B cell (primary cell): ENCODE results near the gene FEZ2. TPM values are rescaled to one million over a fixed set of nuclear protein-coding genes. Genes with fewer than 3 reads are reported as not detected.

Experiments used
- ATAC-seq: fragments of 200-7000 bp; cut with Tn5 transposase; one replicate; pipeline ENCODE4 v1.10.0; 2021; ENCODE audit warnings: low read depth, mild to moderate bottlenecking, moderate number of reproducible peaks, moderate library complexity
- CTCF ChIA-PET: fragments of 350-600 bp; sonication (Branson Sonifier 250); formaldehyde crosslinking; loops from one replicate; lab custom pipeline; 2021; ENCODE audit warnings: antibody characterized with exemption, inconsistent platforms; lab: Charles Lee
- POLR2A ChIA-PET: fragments of 350-600 bp; sonication (Branson Sonifier 250); formaldehyde crosslinking; loops from one replicate; lab custom pipeline; 2021; ENCODE audit warnings: antibody characterized with exemption; lab: Charles Lee
- DNase-seq: peaks from one replicate; pipeline ENCODE4 v3.0.0; 2013
- H2AFZ ChIP-seq: 2 replicates; pipeline ENCODE4 v1.6.1; 2012; ENCODE audit warnings: mild to moderate bottlenecking, low read depth, low read length; ENCODE audit not compliant: insufficient read depth, poor library complexity, severe bottlenecking
- H3K27ac ChIP-seq, 2 donors: 1 replicate in 1 of 2; 2 replicates in 1 of 2; pipeline ENCODE4 v1.5.1; 2012 to 2013; ENCODE audit warnings: low read length in 2 of 2, mild to moderate bottlenecking in 2 of 2, moderate library complexity in 1 of 2
- H3K27me3 ChIP-seq, 4 experiments: fragments of 200-600 bp in 1 of 4; sonication (generic) in 1 of 4; replicated peaks in 1 of 4; 1 replicate in 2 of 4; 2 replicates in 2 of 4; pipeline versions ENCODE4 v1.6.1 to v1.7.0; 2013 to 2016; ENCODE audit warnings: low read length in 3 of 4, mild to moderate bottlenecking in 2 of 4, mixed read lengths in 1 of 4, moderate library complexity in 1 of 4; ENCODE audit not compliant: insufficient read depth in 4 of 4, control insufficient read depth in 3 of 4; ENCODE audit errors: control extremely low read depth in 1 of 4
- H3K36me3 ChIP-seq, 2 experiments: replicated peaks in 1 of 2; 1 replicate in 1 of 2; 2 replicates in 1 of 2; pipeline versions ENCODE4 v1.6.1 to v1.7.1; 2013; ENCODE audit warnings: low read length in 1 of 2; ENCODE audit not compliant: insufficient read depth in 2 of 2, control insufficient read depth in 1 of 2; ENCODE audit errors: control extremely low read depth in 1 of 2, extremely low read depth in 1 of 2
- H3K4me1 ChIP-seq, 2 donors: fragments of 200-600 bp in 1 of 2; sonication (generic) in 1 of 2; 1 replicate in 1 of 2; 2 replicates in 1 of 2; pipeline versions ENCODE4 v1.5.1 to v1.6.1; 2013 to 2017; ENCODE audit warnings: low read length in 2 of 2; ENCODE audit not compliant: control insufficient read depth in 2 of 2, insufficient read depth in 2 of 2
- H3K4me2 ChIP-seq: replicated peaks from 2 replicates; pipeline ENCODE3; 2012; ENCODE audit warnings: mild to moderate bottlenecking, low read depth, low read length; ENCODE audit not compliant: poor library complexity, severe bottlenecking
- H3K4me3 ChIP-seq, 5 experiments: fragments of 200-600 bp in 1 of 5; sonication (generic) in 1 of 5; 1 replicate in 3 of 5; 2 replicates in 2 of 5; pipeline versions ENCODE4 v1.5.1 to v1.7.0; 2011 to 2016; ENCODE audit warnings: low read length in 4 of 5, mild to moderate bottlenecking in 4 of 5, low read depth in 2 of 5, control low read depth in 1 of 5, moderate library complexity in 1 of 5; ENCODE audit not compliant: insufficient read depth in 1 of 5; ENCODE audit errors: control extremely low read depth in 1 of 5, extremely low read depth in 1 of 5
- H3K79me2 ChIP-seq: fragments of 200-600 bp; sonication (generic); one replicate; pipeline ENCODE4 v1.6.0; 2016; ENCODE audit warnings: low read length; ENCODE audit not compliant: control insufficient read depth, insufficient read depth
- H3K9ac ChIP-seq: fragments of 200-600 bp; sonication (generic); 2 replicates; pipeline ENCODE4 v1.6.1; 2017; ENCODE audit warnings: mild to moderate bottlenecking, low read length, moderate library complexity
- H3K9me3 ChIP-seq, 3 donors: one replicate each; pipeline versions ENCODE4 v1.6.1 to v1.7.1; 2013; ENCODE audit warnings: low read length in 2 of 3; ENCODE audit not compliant: control insufficient read depth in 2 of 3, insufficient read depth in 1 of 3; ENCODE audit errors: control extremely low read depth in 1 of 3
- H4K20me1 ChIP-seq: 2 replicates; pipeline ENCODE4 v1.6.0; 2012; ENCODE audit warnings: mild to moderate bottlenecking, low read length; ENCODE audit not compliant: insufficient read depth, control insufficient read depth, poor library complexity, severe bottlenecking
- H3K27ac Mint-ChIP-seq: one replicate; pipeline ENCODE4 v1.8.0; 2021; ENCODE audit warnings: mixed read lengths
- H3K27me3 Mint-ChIP-seq: one replicate; pipeline ENCODE4 v1.8.0; 2021; ENCODE audit warnings: mixed read lengths
- H3K4me1 Mint-ChIP-seq: one replicate; pipeline ENCODE4 v1.8.0; 2021; ENCODE audit warnings: mixed read lengths
- H3K4me3 Mint-ChIP-seq: one replicate; pipeline ENCODE4 v1.8.0; 2021; ENCODE audit warnings: mixed read lengths
- H3K9me3 Mint-ChIP-seq: one replicate; pipeline ENCODE4 v1.8.0; 2022; ENCODE audit warnings: mixed read lengths; ENCODE audit not compliant: insufficient read depth
- EZH2 ChIP-seq: IDR thresholded peaks from 2 replicates; pipeline ENCODE4 v1.6.1; 2012; ENCODE audit warnings: borderline replicate concordance, low read depth, mild to moderate bottlenecking, moderate library complexity, low read length; ENCODE audit not compliant: insufficient read depth, poor library complexity, severe bottlenecking
- WGBS: methylation state at CpG from one replicate; pipeline ENCODE4 v1.1.5; 2013; ENCODE audit warnings: missing lambda C conversion rate; ENCODE audit not compliant: insufficient coverage; 5-methylcytosine and 5-hydroxymethylcytosine counted together
- intact Hi-C: fragments of 100-400 bp; cut with micrococcal nuclease; formaldehyde crosslinking; loops from one replicate; pipeline ENCODE4 v1.10.0; 2022
- polyA plus RNA-seq: library from polyadenylated mRNA; depleted of rRNA; stranded (reverse); fragments of >200 nt; gene quantifications from 2 replicates; pipeline ENCODE4 v1.2.3, GENCODE V29; 2012
- total RNA-seq, 2 donors: library from RNA; stranded (reverse); fragments of 120-200 nt in 1 of 2; gene quantifications; 1 replicate in 1 of 2; 2 replicates in 1 of 2; pipeline versions ENCODE4 v1.2.3 to v1.2.4, GENCODE V29; 2013 to 2022
- TF ChIP-seq, protein P1 (sequence below): fragments of 200-600 bp; IDR thresholded peaks from one replicate; pipeline ENCODE4 v1.8.0; 2022; ENCODE audit warnings: antibody characterized with exemption, mild to moderate bottlenecking

FEZ2 gene
- total and polyA plus RNA-seq, 2 donors (not counting 1 experiment from before 2014, with no cell fraction given), result 6.2 to 32.7 TPM

DNA sequence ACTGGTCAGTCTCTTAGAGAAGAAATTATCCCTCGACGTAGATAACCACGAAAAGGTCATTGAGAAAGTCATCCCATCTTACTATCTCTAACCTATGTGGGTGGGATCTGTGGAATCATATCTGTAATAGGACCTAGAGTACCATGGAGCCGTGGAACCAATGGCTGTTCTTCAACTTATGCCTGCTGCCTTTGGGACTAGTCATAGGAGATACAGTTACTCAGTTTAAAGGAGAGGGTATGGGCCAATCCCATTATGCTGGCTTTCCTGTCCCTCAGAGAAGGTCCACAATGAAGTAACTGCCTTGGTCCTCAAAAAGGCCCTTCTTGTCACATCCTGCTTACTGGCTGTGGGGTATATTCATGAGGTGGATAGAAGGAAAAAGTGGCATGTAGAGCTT, 77.5 kb downstream of the FEZ2 start:
- CTCF ChIA-PET, result no interaction called here
- no peak for DNase-seq

DNA sequence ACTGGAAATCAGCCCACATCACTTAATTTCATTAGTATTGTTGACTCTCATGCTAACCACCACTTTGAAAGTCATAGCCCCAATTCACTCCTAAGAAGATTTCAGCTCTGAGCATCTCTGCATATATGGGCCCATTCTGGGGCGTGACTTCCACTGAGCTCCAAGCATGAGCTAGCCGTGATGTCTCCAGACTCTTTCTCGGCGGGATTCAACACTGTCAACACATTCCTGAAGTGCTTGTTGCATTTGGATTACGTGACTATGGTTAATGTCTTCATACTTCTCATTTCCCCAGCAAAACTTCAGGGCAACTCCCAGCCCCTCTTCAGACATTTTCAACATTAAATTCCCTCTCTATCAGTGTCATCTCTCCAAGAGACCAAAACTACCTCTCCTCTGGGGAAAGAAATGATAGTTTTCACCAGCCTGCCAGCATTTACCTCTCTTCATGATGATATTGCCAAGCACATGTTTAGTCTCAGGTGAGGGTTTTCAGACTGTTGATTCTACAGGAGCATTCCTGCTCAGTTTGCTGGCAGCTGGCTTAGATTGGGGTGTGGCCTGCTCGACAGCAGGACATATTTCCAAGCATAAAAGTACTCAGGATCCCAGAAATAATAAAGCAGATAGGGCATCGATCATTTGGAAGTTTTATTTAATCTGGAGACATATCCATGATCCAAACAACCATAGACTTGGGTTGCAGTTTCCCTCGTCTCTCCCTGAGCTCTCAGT, 81.7 kb downstream of the FEZ2 start:
- POLR2A ChIA-PET, result no interaction called here
- no peak for TF ChIP-seq EZH2
- TF ChIP-seq, protein P1, sequence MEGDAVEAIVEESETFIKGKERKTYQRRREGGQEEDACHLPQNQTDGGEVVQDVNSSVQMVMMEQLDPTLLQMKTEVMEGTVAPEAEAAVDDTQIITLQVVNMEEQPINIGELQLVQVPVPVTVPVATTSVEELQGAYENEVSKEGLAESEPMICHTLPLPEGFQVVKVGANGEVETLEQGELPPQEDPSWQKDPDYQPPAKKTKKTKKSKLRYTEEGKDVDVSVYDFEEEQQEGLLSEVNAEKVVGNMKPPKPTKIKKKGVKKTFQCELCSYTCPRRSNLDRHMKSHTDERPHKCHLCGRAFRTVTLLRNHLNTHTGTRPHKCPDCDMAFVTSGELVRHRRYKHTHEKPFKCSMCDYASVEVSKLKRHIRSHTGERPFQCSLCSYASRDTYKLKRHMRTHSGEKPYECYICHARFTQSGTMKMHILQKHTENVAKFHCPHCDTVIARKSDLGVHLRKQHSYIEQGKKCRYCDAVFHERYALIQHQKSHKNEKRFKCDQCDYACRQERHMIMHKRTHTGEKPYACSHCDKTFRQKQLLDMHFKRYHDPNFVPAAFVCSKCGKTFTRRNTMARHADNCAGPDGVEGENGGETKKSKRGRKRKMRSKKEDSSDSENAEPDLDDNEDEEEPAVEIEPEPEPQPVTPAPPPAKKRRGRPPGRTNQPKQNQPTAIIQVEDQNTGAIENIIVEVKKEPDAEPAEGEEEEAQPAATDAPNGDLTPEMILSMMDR, result no peak
- H3K4me3 Mint-ChIP-seq, result no peak overlapping the region
- Histone ChIP-seq H3K9ac (no peak overlapping the region), H3K4me2 (no peak overlapping the region), H3K4me1 (no peaks in the 10 kb centered on the region), H2AFZ (no peak overlapping the region), H4K20me1 (no peaks in the 10 kb centered on the region), H3K36me3 (peaks cover 0 to 4% of the 10 kb centered on the region in 2 experiments), H3K79me2 (no peaks in the 10 kb centered on the region), H3K4me3 (no peak overlapping the region), H3K9me3 (no peaks in the 10 kb centered on the region), H3K27ac (no peak overlapping the region), H3K27me3 (no peaks in the 10 kb centered on the region)
- no peaks in the 10 kb centered on the region for H3K27me3 Mint-ChIP-seq
- no peaks in the 10 kb centered on the region for H3K4me1 Mint-ChIP-seq
- 95% methylated on average over 6 of the region's 8 CpGs for WGBS
- no peaks in the 10 kb centered on the region for H3K9me3 Mint-ChIP-seq
- no peak overlapping the region for H3K27ac Mint-ChIP-seq
- intact Hi-C loops, result no loop called here
- CTCF ChIA-PET, result no interaction called here
- DNase-seq, result no peak
- ATAC-seq, result no peak

More for the DNA sequence above, 77.5 kb downstream of the FEZ2 start:
- TF ChIP-seq, protein P1, result no peak
- TF ChIP-seq EZH2, result no peak
- peaks cover 0 to 9% of the 10 kb centered on the region in 2 experiments for H3K36me3 ChIP-seq
- 100% methylated on average over 1 of the region's 4 CpGs for WGBS
- no peaks in the 10 kb centered on the region for H3K27me3 Mint-ChIP-seq
- no peak overlapping the region for H3K27ac ChIP-seq
- no peaks in the 10 kb centered on the region for H3K79me2 ChIP-seq
- POLR2A ChIA-PET, result no interaction called here
- no peak overlapping the region for H3K4me2 ChIP-seq
- no peaks in the 10 kb centered on the region for H4K20me1 ChIP-seq
- H2AFZ ChIP-seq, result no peak overlapping the region
- H3K27me3 ChIP-seq, result no peaks in the 10 kb centered on the region
- intact Hi-C loops, result no loop called here
- H3K4me1 Mint-ChIP-seq, result no peaks in the 10 kb centered on the region
- ATAC-seq, result no peak
- H3K9me3 ChIP-seq, result no peaks in the 10 kb centered on the region
- no peak overlapping the region for H3K4me3 ChIP-seq
- no peaks in the 10 kb centered on the region for H3K4me1 ChIP-seq
- H3K9me3 Mint-ChIP-seq, result no peaks in the 10 kb centered on the region
- H3K4me3 Mint-ChIP-seq, result no peak overlapping the region
- no peak overlapping the region for H3K27ac Mint-ChIP-seq
- no peak overlapping the region for H3K9ac ChIP-seq
